ENCODE data around the gene ADISSP.

- TF ChIP-seq POLR2A (IDR thresholded peaks at IDR 0.05) = no peak
- TF ChIP-seq CTCF (IDR thresholded peaks at IDR 0.05) = no peak
Observed at GRCh38 chr20:3775457-3776108, 8.0 kb upstream of the ADISSP start.
